Amniotic epithelial cell (primary cell): ENCODE measurements around the gene PTPN13.

ENCODE experiments used
- DNase-seq: peaks from one replicate; pipeline ENCODE4 v3.0.0-alpha.2; 2010; ENCODE audit warnings: low read depth

Gene PTPN13

GRCh38 chr4:86587381-86588140 lies 6.6 kb upstream of the PTPN13 start:
- DNase-seq, result no peak

DNA sequence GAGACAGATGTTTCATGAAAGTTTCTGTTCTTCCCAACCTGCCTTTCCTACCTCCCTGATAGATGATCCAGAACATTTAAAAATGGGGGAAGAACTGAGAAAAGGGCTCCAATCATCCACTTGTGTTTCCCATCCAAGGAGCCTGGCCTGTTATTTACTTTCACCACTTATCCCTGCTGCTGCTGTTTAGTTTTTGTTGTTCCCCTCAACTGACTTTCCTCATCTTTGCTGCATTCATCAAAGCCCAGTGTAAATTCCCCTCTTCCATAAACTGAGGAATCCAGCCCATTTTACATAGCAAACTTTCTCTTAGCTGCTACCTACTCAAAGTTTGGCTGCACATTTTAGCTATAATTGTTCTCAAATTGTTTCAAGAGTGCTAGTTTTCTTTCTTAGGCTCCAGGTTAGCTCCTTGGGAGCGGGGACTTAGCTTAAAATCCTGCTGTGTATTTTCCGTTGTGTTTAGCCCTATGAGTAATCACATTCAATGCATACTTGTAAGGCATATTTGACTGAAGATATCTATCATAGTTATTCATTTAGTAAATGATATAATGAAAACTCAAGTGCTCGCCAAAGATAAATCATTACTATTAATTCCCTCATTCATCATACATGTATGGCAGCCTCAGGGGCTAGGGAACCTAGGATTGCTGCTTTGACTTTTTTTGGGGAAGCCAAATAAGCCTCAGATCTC lies 1.4 kb upstream of the PTPN13 start:
- peak; percentile 19 for DNase-seq

DNA sequence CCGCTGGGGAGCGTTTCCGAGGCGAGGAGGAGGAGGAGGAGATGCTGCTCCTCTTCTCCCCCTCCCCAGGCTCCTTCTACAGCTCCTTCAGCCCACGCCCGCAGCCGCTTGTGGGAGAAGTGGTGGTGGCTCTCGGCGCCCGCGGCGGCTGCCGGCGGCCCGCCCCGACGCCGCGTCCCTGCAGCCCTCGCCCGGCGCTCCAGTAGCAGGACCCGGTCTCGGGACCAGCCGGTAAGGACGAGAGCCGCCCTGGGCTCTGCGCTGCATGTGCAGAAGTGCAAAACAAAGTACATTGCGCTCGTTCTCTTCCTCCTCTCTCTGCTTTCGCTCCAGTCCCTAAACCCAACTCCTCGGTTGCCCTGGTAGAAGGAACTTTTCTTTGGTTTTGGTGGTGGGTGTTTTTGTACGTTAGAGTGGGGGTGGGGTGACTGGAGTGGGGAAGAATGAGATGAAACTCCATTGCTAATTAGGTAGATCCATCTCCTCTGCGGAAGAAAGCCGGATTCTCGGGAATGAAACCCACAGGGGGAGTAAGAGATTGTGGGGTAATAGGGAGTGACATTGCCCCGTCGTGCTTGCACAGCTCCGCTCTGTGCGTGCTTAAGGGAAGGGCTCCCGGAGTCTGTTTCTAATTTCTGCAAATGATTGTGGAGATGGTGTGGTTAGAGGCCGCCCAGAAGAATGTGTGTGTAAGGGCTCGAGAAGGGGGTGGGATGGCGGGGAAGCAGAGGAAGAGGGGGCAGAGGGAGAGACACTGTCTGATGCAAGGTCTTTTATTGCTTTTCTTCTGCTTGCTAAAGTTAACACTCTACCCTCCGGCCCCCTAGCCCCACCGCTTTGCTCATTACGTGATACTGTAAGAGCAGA lies 677 bp downstream of the PTPN13 start:
- DNase-seq, result peak; percentile 74

DNA sequence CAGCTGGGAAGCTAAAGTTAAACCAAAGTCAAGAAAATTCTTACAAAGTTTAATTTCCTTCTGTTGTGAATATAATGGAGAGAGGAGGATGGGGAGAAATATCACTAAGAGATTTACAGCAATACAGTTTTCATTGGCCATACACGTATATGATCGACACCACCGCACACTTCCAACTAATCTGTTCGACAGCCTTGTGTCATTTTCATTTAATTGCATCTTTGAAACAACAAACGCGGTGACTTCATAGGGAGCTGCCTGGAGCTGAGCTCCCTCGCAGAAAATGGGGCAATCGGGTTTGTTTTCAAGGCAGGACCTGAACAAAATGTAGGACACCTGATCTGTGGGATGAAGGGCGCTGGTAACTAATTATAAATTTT lies 1.3 kb downstream of the PTPN13 start:
- DNase-seq, result peak; percentile 52

- peak; percentile 39 for DNase-seq
These were observed 2.7 kb downstream of the PTPN13 start for GRCh38 chr4:86596807-86597206.

GRCh38 chr4:86600007-86600653 lies 6.0 kb downstream of the PTPN13 start:
- DNase-seq, result no peak

DNA sequence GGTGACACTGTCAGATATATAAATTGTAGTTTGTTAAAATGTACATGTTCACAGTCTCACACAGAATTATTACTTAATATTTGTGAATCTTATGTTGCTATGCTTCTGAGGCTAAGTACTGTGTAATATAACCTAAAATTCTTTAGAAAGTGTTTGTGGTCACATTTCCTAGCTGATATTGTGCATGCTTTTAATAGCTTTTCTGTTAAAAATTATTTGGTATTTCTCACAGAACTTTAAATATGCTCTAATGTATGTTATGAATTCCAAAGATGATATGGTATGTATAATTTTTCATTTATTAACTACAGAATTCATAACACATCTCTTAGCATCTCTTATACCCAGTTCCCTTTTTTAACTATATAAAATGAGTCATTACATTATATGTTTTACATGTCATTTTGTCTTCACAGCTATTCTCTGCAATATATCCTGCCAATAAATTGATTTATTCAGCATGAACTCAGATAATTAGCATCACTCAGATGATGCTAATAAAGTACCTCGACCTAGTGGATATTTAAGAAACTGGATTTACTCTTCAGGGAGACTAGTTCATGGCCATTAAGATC lies 9.3 kb downstream of the PTPN13 start:
- DNase-seq, result no peak

- DNase-seq, result no peak
These were observed 12.7 kb downstream of the PTPN13 start for GRCh38 chr4:86606809-86607208.

DNA sequence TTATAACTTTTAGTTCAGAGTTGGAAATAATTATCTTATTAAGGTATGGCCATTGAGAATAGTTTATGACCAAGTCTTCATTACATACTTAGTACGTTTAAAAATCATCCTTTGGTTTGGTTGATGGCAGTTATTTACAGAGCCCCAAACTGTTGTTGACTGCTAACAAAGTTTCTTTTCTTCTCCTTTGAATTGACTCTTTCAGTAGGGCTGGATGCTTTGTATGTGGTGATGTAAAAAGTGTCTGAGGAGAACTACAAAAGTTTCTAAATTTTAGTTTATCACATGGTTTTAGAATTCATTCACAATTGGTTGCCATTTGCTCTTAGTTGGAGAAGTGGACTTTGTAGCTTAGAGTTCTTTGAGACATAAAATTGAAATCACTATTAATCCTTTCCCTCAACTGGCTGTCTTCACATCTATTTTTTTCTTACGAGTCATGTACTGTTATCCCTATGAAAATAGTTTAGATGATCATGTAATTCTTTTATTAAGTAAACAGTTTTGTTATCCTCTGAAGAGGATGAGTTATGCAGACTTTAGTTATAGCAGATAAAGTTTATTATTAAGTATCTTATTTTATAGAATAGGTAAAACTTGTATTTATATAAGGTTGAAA lies 14.8 kb downstream of the PTPN13 start:
- DNase-seq, result no peak

GRCh38 chr4:86611757-86612156 lies 17.6 kb downstream of the PTPN13 start:
- DNase-seq, result no peak

- DNase-seq, result peak; percentile 12
These were observed 19.6 kb downstream of the PTPN13 start for GRCh38 chr4:86613734-86614133.

DNA sequence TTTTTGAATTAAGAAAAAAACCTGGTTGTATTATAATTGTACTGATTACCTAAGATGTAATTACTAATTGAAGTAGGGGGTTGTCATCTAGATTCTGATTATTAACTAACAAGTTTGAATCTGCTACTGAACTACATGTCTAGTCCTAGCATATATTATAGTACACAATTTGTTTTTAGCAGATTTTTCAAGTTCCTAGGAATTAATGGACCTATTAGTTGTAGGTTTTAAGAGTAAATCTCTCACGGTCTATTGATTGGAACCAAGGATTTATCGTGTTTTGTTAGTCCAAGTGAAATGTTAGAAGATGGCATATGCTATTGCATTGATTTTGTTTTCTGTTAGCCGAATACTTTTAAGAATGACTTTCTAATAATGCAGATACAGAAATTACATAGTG lies 20.8 kb downstream of the PTPN13 start:
- DNase-seq, result no peak

- no peak for DNase-seq
These were observed 21.4 kb downstream of the PTPN13 start for GRCh38 chr4:86615501-86615900.

GRCh38 chr4:86619656-86620055 lies 25.5 kb downstream of the PTPN13 start:
- DNase-seq, result no peak

DNA sequence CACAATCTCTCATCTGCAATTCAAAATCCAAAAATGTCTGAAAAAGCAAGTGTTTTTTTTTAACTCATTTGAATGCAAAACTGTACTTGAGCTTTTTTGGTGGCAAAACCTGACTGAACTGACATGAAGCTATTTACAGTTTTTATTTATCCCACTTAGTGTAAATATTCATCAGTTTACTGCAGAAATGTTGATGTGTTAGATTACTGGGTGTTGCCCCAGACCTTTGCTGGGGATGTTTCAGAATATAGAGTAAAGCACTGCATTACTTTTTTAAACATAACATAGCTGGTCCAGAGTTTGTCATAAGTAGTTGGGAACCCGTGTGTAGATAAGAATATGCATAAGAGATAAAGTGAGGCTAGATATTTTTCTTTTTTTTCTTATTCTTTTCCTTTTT lies 27.3 kb downstream of the PTPN13 start:
- DNase-seq, result no peak

DNA sequence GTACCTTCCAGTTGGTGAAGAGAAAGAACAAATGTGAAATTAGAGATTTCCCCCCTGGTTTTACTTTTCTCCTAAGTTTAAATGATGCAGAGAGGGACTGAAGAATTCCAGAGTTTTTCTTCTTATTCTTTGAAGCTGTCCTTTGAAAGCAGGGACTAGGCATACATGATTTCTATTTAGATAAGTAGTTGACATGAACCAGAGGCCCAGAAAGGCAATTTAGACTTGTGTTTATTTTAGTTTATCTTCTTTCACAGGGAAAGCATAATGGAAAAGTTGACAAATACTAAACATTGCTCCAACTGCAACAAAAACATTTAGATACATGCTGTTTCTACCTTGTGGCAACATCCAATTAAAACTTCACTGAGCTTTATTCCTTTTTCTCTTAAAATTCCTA lies 32.0 kb downstream of the PTPN13 start:
- no peak for DNase-seq

DNA sequence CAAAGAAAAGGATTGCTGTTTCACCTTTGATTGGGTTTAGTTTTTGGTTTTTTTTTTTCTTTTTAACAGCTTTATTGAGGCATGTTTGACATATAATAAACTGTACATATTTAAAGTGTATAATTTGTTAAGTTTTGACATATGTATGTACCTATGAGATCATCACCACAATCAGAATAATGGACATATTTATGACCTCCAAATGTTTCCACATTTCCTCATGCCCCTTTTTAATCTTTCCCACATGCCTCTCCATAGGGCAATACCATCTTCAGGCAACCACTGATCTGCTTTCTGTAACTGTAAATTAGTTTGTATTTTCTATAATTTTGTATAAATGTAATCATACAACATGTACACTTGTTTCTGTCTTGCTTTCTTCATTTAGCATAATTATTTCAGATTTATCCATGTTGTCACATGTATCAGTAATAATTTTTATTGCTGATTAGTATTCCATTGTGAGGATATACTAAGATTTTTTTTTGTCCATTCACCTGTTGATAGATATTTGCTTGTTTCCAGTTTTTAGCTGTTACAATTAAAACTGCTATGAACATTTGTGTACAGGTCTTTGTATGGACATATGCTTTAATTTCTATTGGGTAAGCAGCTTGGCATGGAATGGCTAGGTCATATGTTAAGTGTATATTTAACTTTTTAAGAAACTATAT lies 33.5 kb downstream of the PTPN13 start:
- no peak for DNase-seq

DNA sequence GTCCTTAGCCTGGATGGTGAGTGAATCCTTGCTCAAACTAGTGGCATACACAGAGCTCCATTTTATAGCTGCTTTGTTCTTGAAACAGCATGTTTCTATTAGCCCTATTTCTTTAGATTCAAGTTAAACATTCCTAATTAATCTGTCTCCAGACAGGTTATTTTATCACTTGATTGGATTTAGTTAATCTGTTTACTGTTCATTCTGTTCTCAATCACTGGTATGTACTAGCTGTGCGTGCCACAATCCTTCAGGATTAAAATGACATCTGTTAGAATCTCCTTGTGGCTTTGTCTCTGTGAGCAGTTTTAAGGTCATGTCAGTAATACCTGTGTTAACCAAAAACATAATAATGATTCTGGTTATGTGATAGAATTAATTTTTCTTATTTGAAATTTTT lies 36.5 kb downstream of the PTPN13 start:
- peak; percentile 42 for DNase-seq

- DNase-seq, result no peak
These were observed 37.1 kb downstream of the PTPN13 start for GRCh38 chr4:86631166-86631565.

- no peak for DNase-seq
These were observed 39.7 kb downstream of the PTPN13 start for GRCh38 chr4:86633854-86634253.

DNA sequence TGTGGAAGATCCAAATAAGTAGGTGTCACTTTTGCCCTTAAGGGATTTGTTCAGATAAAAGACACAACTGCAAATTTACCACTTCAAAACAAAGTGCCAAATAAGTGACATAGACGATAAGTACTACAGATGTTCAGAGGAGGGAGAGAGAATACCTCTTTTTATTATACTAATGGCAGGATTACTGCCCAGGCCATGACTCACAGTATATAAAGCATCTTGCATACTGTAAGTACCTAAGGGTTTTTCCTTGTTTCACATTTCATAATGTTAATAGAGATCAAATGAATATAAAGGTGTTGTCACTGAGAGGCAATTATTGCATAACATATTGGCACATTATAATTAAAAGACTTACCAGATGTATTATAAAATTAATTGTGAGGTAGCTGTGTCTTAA lies 46.4 kb downstream of the PTPN13 start:
- DNase-seq, result no peak
